PFSK-1 (cell line): ENCODE measurements around the gene VWC2.

Experiments
- POLR2AphosphoS5 ChIP-seq: IDR thresholded peaks from 2 replicates; pipeline ENCODE4 v1.6.1; 2012; ENCODE audit warnings: low read depth, mild to moderate bottlenecking, control low read depth, low read length, moderate library complexity
- TAF1 ChIP-seq: IDR thresholded peaks from 2 replicates; pipeline ENCODE4 v1.6.1; 2012; ENCODE audit warnings: low read length, control low read depth, borderline replicate concordance; ENCODE audit not compliant: insufficient read depth
- TF ChIP-seq, protein P1 (sequence below), 2 experiments: IDR thresholded peaks; 2 replicates each; pipeline versions ENCODE4 v1.6.1 to v1.8.0; 2011 to 2012; ENCODE audit warnings: low read depth in 2 of 2, low read length in 2 of 2, control low read depth in 1 of 2, inconsistent platforms in 1 of 2, mild to moderate bottlenecking in 1 of 2, moderate library complexity in 1 of 2; ENCODE audit not compliant: insufficient read depth in 1 of 2

- TF ChIP-seq TAF1 (no peak), POLR2AphosphoS5 (no peak)
- TF ChIP-seq, protein P1, sequence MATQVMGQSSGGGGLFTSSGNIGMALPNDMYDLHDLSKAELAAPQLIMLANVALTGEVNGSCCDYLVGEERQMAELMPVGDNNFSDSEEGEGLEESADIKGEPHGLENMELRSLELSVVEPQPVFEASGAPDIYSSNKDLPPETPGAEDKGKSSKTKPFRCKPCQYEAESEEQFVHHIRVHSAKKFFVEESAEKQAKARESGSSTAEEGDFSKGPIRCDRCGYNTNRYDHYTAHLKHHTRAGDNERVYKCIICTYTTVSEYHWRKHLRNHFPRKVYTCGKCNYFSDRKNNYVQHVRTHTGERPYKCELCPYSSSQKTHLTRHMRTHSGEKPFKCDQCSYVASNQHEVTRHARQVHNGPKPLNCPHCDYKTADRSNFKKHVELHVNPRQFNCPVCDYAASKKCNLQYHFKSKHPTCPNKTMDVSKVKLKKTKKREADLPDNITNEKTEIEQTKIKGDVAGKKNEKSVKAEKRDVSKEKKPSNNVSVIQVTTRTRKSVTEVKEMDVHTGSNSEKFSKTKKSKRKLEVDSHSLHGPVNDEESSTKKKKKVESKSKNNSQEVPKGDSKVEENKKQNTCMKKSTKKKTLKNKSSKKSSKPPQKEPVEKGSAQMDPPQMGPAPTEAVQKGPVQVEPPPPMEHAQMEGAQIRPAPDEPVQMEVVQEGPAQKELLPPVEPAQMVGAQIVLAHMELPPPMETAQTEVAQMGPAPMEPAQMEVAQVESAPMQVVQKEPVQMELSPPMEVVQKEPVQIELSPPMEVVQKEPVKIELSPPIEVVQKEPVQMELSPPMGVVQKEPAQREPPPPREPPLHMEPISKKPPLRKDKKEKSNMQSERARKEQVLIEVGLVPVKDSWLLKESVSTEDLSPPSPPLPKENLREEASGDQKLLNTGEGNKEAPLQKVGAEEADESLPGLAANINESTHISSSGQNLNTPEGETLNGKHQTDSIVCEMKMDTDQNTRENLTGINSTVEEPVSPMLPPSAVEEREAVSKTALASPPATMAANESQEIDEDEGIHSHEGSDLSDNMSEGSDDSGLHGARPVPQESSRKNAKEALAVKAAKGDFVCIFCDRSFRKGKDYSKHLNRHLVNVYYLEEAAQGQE (IDR thresholded peaks at IDR 0.05; ENCODE audit: insufficient read depth in 1 of 2, low read depth in 2 of 2, low read length in 2 of 2) = no peak
Observed at GRCh38 chr7:49892481-49892880, 119.0 kb downstream of the VWC2 start.
